Upper lobe of right lung (tissue), 1 donor: ENCODE data around the gene TCF7L2. TPM values are rescaled to one million over a fixed set of nuclear protein-coding genes. Genes with fewer than 3 reads are reported as not detected.

Experiments
- ATAC-seq: fragments of 200-7000 bp; cut with Tn5 transposase; one replicate; pipeline ENCODE4 v1.9.1; 2020; ENCODE audit warnings: mild to moderate bottlenecking, moderate library complexity
- DNase-seq: peaks from one replicate; pipeline ENCODE4 v3.0.0-alpha.2; 2020
- H3K27ac ChIP-seq: fragments of 200-600 bp; one replicate; pipeline ENCODE4 v1.8.0; 2022
- H3K27me3 ChIP-seq: fragments of 200-600 bp; one replicate; pipeline ENCODE4 v1.8.0; 2022; ENCODE audit warnings: mild to moderate bottlenecking
- H3K36me3 ChIP-seq: fragments of 200-600 bp; one replicate; pipeline ENCODE4 v1.8.0; 2022
- H3K4me1 ChIP-seq: fragments of 200-600 bp; one replicate; pipeline ENCODE4 v1.8.0; 2022
- H3K4me3 ChIP-seq: fragments of 200-600 bp; one replicate; pipeline ENCODE4 v1.8.0; 2022; ENCODE audit warnings: mild to moderate bottlenecking
- H3K9me3 ChIP-seq: fragments of 200-600 bp; one replicate; pipeline ENCODE4 v1.8.0; 2022
- intact Hi-C: fragments of 100-400 bp; cut with DNase I; formaldehyde crosslinking; loops from one replicate; pipeline ENCODE4 v1.11.0; 2022
- total RNA-seq: library from RNA; stranded (reverse); fragmentation: NEBNext Ultra II Directional; extraction: Animal tissue kit (Norgen Biotek cat#: 25700); gene quantifications from one replicate; pipeline ENCODE4 v1.2.1, GENCODE V29; 2021
- TF ChIP-seq, protein P1 (sequence below): fragments of 200-600 bp; IDR thresholded peaks from one replicate; pipeline ENCODE4 v1.8.0; 2022; ENCODE audit warnings: antibody characterized with exemption
- donor health status: DM: no; HTN: yes; CAD: no; lungs with severe emphysema.

The TCF7L2 gene
- total RNA-seq, 1 donor from 2014 or later, result 47.4 TPM

- Histone ChIP-seq H3K4me1 (no peaks in the 10 kb centered on the region), H3K27ac (no peak overlapping the region), H3K4me3 (no peak overlapping the region), H3K9me3 (no peaks in the 10 kb centered on the region), H3K27me3 (no peaks in the 10 kb centered on the region), H3K36me3 (peaks cover 19% of the 10 kb centered on the region)
- TF ChIP-seq, protein P1, sequence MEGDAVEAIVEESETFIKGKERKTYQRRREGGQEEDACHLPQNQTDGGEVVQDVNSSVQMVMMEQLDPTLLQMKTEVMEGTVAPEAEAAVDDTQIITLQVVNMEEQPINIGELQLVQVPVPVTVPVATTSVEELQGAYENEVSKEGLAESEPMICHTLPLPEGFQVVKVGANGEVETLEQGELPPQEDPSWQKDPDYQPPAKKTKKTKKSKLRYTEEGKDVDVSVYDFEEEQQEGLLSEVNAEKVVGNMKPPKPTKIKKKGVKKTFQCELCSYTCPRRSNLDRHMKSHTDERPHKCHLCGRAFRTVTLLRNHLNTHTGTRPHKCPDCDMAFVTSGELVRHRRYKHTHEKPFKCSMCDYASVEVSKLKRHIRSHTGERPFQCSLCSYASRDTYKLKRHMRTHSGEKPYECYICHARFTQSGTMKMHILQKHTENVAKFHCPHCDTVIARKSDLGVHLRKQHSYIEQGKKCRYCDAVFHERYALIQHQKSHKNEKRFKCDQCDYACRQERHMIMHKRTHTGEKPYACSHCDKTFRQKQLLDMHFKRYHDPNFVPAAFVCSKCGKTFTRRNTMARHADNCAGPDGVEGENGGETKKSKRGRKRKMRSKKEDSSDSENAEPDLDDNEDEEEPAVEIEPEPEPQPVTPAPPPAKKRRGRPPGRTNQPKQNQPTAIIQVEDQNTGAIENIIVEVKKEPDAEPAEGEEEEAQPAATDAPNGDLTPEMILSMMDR, result no peak
- no peak for DNase-seq
- intact Hi-C loops, result no loop called here
- no peak for ATAC-seq
Measured at GRCh38 chr10:113169111-113169510, 219.1 kb downstream of the TCF7L2 start.

DNA sequence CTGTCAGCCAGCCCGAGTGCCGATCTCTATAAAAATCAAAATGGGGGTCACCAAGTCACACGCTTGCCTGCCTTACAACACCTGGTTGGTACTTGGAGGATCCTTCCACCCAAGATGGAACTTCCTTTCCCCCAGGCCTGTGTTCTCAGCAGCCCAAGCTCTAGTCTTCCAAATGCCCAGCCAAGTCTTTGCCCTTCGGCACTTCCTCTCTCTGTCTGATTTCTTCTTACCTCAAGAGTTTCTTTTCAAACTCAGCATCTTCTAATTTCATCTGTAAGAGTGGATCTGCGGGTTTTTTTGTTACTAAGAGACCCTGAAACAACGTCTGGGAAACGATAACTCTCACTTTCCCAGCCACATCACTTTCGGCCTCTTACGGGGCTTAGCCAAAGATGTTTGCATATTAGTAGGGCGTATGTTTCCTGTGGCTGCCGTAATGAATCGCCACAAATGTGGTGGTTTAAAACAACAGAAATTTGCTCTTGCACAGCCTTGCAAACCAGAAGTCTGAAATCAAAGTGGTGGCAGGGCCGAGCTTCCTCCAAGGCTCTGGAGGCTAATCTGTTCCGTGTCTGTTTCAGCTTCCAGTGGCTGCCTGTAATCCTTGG, 219.9 kb downstream of the TCF7L2 start:
- H3K36me3 ChIP-seq, result peaks cover 19% of the 10 kb centered on the region
- TF ChIP-seq, protein P1, result no peak
- intact Hi-C loops, result no loop called here
- ATAC-seq (peak; percentile 24), DNase-seq (no peak)
- H3K27ac ChIP-seq, result no peak overlapping the region
- H3K9me3 ChIP-seq, result no peaks in the 10 kb centered on the region
- no peak overlapping the region for H3K4me3 ChIP-seq
- H3K27me3 ChIP-seq, result no peaks in the 10 kb centered on the region
- H3K4me1 ChIP-seq, result no peaks in the 10 kb centered on the region

GRCh38 chr10:113171662-113172061, 221.6 kb downstream of the TCF7L2 start:
- intact Hi-C loops, result no loop called here
- no peak for ATAC-seq
- H3K27ac ChIP-seq, result no peak overlapping the region
- no peaks in the 10 kb centered on the region for H3K27me3 ChIP-seq
- H3K4me3 ChIP-seq, result no peak overlapping the region
- TF ChIP-seq, protein P1, result no peak
- H3K9me3 ChIP-seq, result no peaks in the 10 kb centered on the region
- H3K4me1 ChIP-seq, result no peaks in the 10 kb centered on the region
- no peak for DNase-seq
- H3K36me3 ChIP-seq, result peaks cover 8% of the 10 kb centered on the region

- Histone ChIP-seq H3K27me3 (no peaks in the 10 kb centered on the region), H3K27ac (no peak overlapping the region), H3K36me3 (no peaks in the 10 kb centered on the region), H3K4me1 (no peaks in the 10 kb centered on the region), H3K4me3 (no peak overlapping the region), H3K9me3 (no peaks in the 10 kb centered on the region)
- intact Hi-C loops, result no loop called here
- ATAC-seq (no peak), DNase-seq (no peak)
- TF ChIP-seq, protein P1, result no peak
Measured at GRCh38 chr10:113175176-113175575, 225.1 kb downstream of the TCF7L2 start.

DNA sequence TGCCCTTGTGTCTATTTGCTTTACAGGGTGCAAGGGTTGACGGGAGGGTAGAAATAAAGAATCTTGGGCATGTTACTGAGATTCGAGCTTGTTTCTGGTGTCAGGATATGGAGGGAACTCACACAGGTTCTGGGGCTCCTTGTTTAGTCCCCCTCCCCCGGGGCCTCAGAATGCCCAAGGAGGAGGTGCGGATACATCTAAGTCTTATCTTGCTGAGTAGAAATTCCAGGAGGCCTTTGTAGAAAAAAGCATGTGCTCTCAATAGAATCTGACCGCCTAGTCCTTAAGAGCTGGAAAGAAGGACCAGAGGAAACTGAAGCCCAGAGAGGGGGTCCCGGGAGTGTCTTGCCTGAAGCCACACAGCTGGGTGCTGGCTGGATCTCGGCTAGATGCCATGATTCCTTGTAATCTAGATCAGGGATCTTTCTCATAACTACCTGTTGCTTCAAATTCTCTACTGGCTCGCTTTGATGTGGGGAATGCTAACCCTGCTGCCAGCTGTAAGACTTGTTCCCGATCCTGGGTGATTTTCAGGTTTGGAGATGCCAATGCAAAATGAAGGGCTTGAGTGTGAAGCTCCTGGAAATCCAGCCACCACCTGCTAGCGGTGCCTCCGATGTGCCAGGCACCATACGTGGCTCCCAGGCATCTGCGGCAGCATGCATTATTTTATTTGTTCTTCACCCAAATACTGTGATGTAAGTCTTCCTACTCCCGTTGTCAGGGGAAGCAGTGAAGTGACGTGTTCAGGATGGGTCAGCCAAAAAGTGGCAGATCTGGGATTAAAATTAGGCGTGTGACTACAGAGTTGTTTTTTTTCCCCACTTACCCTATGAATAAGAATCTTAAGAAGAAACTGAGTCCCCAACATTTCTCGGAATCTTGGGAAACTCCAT, 226.0 kb downstream of the TCF7L2 start:
- TF ChIP-seq, protein P1, result no peak
- H3K9me3 ChIP-seq, result no peaks in the 10 kb centered on the region
- no peak overlapping the region for H3K4me3 ChIP-seq
- H3K27me3 ChIP-seq, result no peaks in the 10 kb centered on the region
- intact Hi-C loops, result no loop called here
- DNase-seq, result no peak
- H3K36me3 ChIP-seq, result no peaks in the 10 kb centered on the region
- H3K4me1 ChIP-seq, result no peaks in the 10 kb centered on the region
- no peak overlapping the region for H3K27ac ChIP-seq
- ATAC-seq, result no peak
